Mononuclear cell (primary cell): ENCODE measurements around the gene HEXIM1. TPM values are rescaled to one million over a fixed set of nuclear protein-coding genes. Genes with fewer than 3 reads are reported as not detected.

ENCODE experiments used
- H3K27me3 ChIP-seq: 2 replicates; pipeline ENCODE4 v1.6.0; 2011; ENCODE audit warnings: low read length, control low read depth; ENCODE audit not compliant: insufficient read depth
- H3K4me1 ChIP-seq: 2 replicates; pipeline ENCODE4 v1.5.1; 2011; ENCODE audit warnings: mild to moderate bottlenecking, low read length, control low read depth; ENCODE audit not compliant: insufficient read depth
- H3K4me3 ChIP-seq: 2 replicates; pipeline ENCODE4 v1.5.1; 2011; ENCODE audit warnings: mild to moderate bottlenecking, low read length, moderate library complexity
- H3K9me3 ChIP-seq: 2 replicates; pipeline ENCODE4 v1.5.1; 2011; ENCODE audit warnings: low read depth, mild to moderate bottlenecking, control low read depth, low read length
- total RNA-seq: library from RNA; depleted of rRNA; stranded (reverse); fragments of >200 nt; gene quantifications from one replicate; pipeline ENCODE4 v1.2.3, GENCODE V29; 2012

Gene HEXIM1, protein sequence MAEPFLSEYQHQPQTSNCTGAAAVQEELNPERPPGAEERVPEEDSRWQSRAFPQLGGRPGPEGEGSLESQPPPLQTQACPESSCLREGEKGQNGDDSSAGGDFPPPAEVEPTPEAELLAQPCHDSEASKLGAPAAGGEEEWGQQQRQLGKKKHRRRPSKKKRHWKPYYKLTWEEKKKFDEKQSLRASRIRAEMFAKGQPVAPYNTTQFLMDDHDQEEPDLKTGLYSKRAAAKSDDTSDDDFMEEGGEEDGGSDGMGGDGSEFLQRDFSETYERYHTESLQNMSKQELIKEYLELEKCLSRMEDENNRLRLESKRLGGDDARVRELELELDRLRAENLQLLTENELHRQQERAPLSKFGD
- 17.9 TPM for total RNA-seq

DNA sequence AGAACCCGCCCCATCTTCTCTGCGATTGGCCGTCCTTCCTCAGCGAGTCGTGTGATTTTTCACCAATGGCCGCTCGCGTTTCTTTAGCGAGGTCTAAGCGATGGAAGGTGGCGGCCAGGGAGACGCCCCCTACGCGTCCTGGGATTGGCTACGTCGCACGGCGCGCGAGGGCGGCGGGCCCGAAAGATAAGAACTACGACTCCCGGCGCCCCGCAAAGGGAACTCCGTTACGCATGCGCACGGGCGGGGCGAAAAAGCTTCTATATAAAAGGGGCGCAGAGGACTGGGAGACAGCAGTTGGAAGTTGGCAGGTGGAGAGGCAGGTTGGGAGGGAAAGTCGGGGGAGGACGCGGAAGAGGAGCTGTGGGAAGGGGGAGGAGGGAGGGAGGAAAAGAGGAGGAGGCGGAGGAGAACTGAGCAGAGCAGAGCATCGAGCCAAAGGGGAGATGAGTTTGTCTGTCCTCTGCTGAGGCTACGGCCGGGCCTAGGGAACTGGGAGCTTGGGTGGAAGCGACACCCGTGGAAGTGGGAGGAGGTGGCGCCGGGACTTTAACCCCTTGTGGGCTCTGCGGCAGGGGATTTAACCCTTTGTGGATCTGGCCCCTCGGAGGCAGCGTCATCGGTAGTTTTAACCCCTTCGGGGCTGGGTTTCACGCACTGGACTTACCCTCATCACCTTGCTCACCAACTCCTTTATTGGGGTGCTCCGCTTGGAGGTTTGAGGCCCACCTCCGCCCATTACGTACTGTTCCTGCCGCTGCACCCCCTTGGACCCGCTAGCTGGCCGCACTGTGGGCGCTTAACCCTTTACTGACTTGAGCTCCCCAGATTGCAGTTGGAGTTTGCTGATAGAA lies at the start of gene HEXIM1:
Gene HEXIM1, plus strand, starts transcription at position 293 of the 854 bp plus-strand sequence. CDS start 716 bp downstream, outside the sequence.
- H3K27me3 ChIP-seq, result no peaks in the 10 kb centered on the region
- peak within 1 kb of the TSS; percentile 96 for H3K4me3 ChIP-seq
- H3K4me1 ChIP-seq, result peaks cover 71% of the 10 kb centered on the region
- H3K9me3 ChIP-seq, result no peaks in the 10 kb centered on the region

DNA sequence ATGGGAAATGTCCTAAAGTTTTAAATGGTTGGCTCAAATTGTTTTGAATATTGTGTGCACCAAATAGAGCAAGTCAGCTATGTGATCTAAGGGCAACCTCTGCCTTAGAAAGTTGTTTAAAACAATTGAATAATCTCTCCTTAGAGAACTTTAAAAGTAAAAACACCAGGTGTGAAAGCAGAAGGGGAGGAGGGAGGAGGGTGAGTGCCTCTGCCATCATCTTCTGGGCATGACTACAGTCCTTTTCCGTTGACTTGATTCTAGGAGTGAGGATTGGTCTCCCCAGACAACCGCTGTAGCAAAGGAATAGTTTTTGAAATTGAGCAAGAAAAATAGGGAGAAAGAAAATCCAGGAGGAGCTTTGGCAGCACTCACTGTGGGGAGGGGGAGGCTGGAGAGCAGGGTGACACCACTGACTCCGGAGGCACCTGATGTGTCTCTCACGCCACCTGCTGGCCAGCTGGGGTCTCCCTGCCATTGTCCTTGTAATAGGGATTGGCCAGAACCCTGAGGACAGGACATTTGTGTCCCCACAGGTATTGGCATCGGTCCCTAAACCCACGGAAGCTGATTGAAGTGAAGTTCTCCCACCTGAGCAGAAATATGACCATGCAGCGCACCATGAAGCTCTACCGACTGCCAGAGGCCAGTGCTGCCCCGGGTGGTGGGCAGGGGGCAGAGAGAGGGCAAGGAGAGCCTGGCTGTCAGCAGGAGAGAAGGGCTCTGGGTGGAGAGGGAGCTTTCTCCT lies 49.2 kb upstream of the HEXIM1 start:
- Histone ChIP-seq H3K27me3 (no peaks in the 10 kb centered on the region), H3K4me1 (no peaks in the 10 kb centered on the region), H3K4me3 (no peak overlapping the region), H3K9me3 (no peaks in the 10 kb centered on the region)

DNA sequence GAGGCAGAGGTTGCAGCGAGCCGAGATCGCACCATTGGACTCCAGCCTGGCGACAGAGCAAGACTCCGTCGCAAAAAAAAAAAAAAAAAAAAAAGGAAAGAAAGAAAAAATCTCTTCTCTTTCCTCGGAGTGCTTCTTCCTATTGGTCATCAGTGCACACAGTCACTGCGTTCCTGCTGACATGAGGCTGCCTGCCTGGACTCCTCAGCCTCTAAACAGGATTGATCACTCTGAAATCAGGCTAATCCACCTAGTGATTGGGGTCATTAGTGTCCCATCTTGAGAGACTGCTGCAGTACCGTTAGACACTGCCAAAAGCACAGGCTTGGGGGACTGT lies 46.8 kb upstream of the HEXIM1 start:
- no peaks in the 10 kb centered on the region for H3K9me3 ChIP-seq
- H3K4me3 ChIP-seq, result no peak overlapping the region
- no peaks in the 10 kb centered on the region for H3K27me3 ChIP-seq
- H3K4me1 ChIP-seq, result no peaks in the 10 kb centered on the region

DNA sequence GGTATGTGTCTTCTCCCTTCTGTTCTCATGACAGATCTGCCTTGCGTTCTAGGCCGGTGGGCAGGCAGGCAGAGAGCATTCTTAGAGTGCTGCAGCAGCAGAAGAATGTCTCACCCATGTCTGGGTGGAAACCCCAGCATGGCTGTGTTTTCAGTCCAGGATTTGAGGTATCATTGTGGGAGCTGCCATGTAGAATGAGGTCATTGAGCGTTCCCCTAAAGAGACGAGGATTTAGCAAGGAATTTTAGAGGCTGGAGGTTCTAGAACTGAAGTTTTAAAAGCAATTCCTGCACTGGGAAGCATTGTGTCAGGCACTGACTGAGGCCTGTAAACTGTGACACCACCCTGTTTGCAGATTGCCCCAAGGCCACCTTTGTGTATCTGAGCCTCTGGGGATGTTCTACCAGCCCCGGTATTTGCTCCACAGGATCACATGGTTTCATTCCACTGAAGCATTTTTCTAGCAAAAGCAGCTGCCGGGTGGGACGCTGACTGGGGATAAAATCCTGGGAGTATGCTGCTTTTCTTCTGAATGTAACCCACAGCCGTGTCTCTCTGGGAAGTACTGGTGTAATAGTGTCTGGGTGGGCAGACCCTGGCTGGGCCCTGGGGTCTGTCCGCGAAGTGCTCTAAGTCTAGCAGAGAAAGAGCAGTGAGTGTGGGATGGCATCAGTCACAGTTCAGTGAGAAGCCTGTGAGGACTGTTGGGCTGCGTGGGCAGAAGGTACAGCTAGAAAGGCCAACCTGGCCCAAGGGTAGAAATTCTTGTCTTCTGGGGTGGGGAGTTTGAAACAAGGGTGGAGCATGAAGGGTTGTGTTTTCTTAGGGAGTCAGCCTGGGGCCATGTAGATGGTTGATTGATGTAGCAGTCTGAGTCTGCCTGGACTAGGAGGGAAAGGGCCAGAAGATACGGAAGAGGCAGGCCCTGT lies 46.1 kb upstream of the HEXIM1 start:
- no peaks in the 10 kb centered on the region for H3K9me3 ChIP-seq
- no peaks in the 10 kb centered on the region for H3K4me1 ChIP-seq
- no peaks in the 10 kb centered on the region for H3K27me3 ChIP-seq
- H3K4me3 ChIP-seq, result no peak overlapping the region

DNA sequence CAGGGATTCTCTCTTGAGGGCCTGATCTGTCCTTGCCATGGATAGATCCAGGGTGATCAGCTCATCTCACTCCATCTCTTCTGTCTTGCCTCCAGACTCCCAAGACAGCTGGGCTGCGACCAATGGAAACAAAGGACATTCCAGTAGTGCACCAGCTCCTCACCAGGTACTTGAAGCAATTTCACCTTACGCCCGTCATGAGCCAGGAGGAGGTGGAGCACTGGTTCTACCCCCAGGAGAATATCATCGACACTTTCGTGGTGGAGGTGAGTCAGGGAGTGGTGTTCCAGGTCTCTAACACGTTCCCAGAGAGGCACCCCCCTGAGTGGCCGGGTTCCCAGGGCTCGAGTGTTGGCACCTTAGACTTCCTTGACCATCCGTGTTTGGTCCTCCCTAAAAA lies 45.4 kb upstream of the HEXIM1 start:
- Histone ChIP-seq H3K4me3 (no peak overlapping the region), H3K27me3 (no peaks in the 10 kb centered on the region), H3K4me1 (no peaks in the 10 kb centered on the region), H3K9me3 (no peaks in the 10 kb centered on the region)

DNA sequence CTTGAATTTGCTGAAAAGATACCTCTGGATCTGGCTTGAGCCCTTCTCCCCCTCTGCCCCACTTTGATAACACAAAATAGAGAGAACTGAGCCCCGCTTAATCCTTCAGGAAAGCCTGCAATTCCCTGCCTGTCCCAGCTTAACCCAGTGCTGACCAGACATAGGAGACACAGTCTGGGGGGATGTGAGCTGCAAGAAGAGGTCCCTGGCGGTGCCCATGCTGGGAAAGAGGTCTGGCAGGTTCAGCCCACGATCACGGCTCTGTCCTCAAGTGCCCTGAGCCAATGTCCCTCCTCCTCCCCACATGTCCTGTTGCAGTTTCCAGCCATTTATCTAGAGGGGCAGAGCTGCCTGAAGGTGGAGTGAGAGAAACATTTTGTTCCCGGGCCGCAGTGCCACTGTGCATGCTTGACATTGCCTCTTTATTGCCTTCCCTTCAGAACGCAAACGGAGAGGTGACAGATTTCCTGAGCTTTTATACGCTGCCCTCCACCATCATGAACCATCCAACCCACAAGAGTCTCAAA lies 44.9 kb upstream of the HEXIM1 start:
- Histone ChIP-seq H3K4me3 (no peak overlapping the region), H3K27me3 (no peaks in the 10 kb centered on the region), H3K4me1 (no peaks in the 10 kb centered on the region), H3K9me3 (no peaks in the 10 kb centered on the region)

DNA sequence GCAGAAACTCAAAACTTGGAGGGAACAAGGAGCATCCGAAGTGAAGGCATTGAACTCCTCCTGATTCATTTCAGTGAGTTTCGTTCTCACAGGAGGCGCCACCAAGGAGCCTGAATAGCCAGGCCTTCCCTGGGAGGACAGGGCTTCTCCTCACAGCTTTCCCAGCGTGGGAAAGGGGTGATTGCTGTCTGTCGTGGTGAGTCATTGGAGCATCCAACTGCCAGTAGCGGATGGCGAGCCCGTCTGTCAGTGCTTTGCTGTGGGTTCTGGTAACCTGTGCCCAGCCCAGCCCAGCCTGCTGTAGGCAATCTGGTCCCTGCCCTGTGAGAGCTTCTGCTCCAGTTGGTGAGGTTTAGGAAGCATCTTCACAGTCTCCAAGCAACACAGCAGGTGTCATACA lies 44.2 kb upstream of the HEXIM1 start:
- no peaks in the 10 kb centered on the region for H3K4me1 ChIP-seq
- no peaks in the 10 kb centered on the region for H3K27me3 ChIP-seq

DNA sequence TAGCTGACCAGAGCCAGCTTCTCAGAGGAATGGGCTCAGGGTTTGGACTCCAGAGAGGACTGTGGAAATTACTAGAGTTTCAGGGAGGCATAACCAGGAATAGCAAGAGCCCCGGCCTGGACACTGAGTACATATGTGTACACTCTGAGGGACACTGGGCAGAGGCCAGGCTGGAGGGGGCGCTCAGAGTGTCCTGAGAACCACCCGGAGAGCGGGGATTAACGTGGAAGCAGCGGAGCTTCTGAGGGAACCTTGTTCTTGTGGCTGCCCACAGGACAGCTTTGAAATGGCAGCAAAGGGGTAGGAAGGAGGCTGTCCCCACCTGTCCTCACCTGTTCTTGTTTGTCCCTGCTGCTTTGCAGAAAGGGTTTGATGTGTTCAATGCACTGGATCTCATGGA lies 43.8 kb upstream of the HEXIM1 start:
- Histone ChIP-seq H3K27me3 (no peaks in the 10 kb centered on the region), H3K9me3 (no peaks in the 10 kb centered on the region), H3K4me1 (no peaks in the 10 kb centered on the region), H3K4me3 (no peak overlapping the region)

More for the DNA sequence above, 44.2 kb upstream of the HEXIM1 start:
- Histone ChIP-seq H3K4me3 (no peak overlapping the region), H3K9me3 (no peaks in the 10 kb centered on the region)

DNA sequence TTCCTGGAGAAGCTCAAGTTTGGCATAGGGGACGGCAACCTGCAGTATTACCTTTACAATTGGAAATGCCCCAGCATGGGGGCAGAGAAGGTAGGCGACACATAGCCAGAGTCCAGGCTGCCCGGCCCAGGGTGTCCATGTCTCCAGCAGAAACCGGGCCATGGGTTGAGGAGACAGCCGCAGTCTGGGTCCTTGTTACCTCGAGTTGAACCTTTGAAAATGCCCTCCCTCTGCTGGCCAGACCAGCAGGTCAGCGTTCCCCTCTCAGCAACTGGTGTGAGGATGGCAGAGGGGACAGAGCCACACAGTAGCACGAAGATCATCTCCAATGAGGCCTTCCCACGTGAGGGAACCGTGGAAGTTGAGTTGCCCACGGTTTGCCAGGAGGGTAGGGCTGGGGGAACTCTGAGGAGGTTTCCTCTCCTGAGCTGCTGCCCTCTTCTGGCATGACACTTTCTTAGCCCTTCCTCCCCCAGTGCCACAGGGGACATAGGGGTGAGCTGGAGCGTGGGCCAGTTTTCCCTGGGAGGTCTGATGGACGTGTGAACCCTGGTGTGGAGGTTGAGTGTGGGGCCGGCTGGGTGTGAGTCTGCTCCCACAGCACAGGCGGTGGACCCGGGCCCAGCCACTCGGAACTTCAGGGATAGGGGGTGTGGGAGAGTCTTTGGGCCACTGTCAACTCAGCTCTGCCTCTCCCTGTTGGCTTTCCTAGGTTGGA lies 43.2 kb upstream of the HEXIM1 start:
- H3K9me3 ChIP-seq, result no peaks in the 10 kb centered on the region
- no peaks in the 10 kb centered on the region for H3K27me3 ChIP-seq
- no peak overlapping the region for H3K4me3 ChIP-seq
- H3K4me1 ChIP-seq, result no peaks in the 10 kb centered on the region

DNA sequence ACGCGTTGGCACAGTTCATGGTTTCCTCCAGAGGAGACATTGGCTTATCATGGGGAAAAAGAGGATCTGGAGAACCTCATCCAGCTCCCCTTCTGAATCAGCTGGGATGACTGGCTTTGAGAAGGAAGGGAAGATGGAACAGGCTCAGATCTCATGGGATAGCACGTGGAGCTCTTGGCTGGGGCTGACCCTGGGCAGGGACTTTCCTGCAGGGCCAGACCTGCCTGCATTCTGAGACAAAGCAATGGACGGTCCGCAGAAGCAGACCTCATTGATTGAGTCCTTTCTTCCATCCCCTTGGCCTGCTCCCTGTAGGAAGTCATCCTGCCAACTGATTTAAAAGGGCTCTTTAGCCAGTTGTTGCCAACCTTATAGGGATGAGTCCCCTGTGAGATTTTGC lies 42.2 kb upstream of the HEXIM1 start:
- Histone ChIP-seq H3K4me1 (no peaks in the 10 kb centered on the region), H3K27me3 (no peaks in the 10 kb centered on the region)

DNA sequence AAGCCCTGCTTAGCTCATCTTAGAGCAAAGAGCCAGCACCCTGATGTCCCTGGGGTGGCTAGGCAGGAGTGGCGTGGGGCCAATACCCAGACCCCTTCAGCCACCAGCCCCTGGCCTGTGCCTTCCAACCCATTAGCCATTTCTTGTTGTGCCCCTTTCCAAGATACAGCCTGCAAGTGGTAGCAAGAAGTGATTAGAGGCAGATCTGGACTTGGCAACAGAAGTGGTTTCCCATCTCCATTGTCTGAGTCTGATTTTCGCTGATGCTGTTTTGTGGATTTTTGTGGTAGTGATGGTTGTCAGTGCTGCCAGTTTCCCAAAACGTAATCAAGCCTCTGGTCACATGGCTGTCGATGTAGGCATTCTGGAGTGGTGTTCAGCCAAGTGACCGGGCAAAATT lies 41.7 kb upstream of the HEXIM1 start:
- Histone ChIP-seq H3K9me3 (no peaks in the 10 kb centered on the region), H3K27me3 (no peaks in the 10 kb centered on the region), H3K4me3 (no peak overlapping the region), H3K4me1 (no peaks in the 10 kb centered on the region)

More for the DNA sequence above, 42.2 kb upstream of the HEXIM1 start:
- Histone ChIP-seq H3K9me3 (no peaks in the 10 kb centered on the region), H3K4me3 (no peak overlapping the region)

DNA sequence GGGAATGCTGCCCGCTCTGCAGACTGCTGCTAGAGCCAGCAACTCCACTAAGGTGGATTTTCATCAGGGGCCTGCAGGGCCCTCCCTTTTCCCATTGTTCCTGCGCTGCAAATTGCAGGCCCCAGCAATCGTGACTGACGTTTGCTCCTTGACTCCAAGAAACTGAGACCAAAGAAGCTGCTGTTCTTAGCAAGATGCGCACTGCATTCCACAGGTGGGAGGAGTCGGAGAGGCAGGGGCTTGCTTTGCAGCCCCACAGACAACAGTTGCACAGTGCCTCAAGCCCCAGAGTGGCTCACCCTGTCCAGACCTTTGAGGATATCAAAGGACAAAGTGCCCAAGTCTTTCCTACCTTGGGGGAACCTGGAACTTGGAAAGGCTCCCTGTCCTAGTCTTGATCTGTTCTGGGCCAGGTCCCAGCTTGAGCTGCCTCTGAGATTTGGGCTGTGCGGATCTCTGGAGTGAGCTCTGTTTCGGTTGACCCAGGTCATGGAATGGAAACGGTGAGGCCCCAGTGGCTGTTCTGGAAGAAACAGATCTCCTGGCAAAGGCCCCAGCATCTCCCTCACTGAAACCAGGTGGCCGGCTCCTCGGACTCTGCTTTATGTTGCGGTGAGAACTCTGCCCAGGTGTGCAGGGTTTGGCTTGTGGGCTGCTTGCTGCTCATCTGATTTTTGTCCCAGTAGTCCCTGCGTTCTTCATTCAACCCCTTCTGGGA lies 40.8 kb upstream of the HEXIM1 start:
- H3K4me1 ChIP-seq, result no peaks in the 10 kb centered on the region
- no peak overlapping the region for H3K4me3 ChIP-seq
- no peaks in the 10 kb centered on the region for H3K27me3 ChIP-seq
- H3K9me3 ChIP-seq, result no peaks in the 10 kb centered on the region

DNA sequence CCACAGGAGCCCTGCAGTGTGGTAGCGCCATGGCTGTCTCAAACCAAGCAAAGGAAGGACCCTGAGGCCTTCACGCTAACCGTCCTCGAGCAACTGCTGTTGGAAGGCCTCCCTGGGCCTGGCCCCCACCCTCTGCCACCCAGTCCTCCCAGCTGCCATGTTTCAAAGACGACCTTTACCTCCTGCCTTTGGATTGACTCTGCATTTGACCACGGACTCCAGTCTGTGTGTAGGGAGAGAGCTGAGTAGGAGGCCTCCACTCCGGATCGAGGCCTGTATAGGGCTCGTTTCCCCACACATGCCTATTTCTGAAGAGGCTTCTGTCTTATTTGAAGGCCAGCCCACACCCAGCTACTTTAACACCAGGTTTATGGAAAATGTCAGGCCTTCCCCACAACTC lies 40.2 kb upstream of the HEXIM1 start:
- H3K4me1 ChIP-seq, result no peaks in the 10 kb centered on the region
- no peak overlapping the region for H3K4me3 ChIP-seq
- no peaks in the 10 kb centered on the region for H3K27me3 ChIP-seq
- no peaks in the 10 kb centered on the region for H3K9me3 ChIP-seq
